TTC549 (cell line): Measurements from ENCODE around the gene BCO1.

Experiments used
- FAIRE-seq: peaks from 2 replicates; lab custom pipeline; 2012; peaks lifted over from hg19 to GRCh38; lab: Jason Lieb, UNC

The BCO1 gene

GRCh38 chr16:81237282-81237681 is 1.2 kb upstream of the BCO1 start:
- FAIRE-seq = no peak

- no peak for FAIRE-seq
Observed at GRCh38 chr16:81237942-81238295, 570 bp upstream of the BCO1 start.

GRCh38 chr16:81239367-81240121 is 1.1 kb downstream of the BCO1 start:
- no peak for FAIRE-seq

DNA sequence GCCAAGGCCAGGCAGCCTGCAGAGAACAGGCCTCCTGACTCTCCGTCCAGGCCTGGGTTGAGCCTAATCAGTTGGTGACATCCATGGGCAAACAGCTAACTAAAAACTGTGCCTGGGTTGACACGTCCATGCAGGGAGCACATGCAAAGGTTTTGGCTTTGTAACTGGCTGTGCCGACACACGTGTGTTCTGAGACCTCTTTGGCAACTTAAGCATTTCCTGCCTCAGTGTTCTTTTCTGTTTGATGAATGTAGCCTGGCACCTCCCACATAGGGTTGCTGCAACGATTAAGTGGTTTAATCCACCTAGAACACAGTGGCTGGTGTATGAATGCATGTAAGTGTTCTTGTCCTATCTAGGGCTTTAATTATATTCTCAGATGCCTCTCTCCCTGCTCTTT is 3.2 kb downstream of the BCO1 start:
- no peak for FAIRE-seq

DNA sequence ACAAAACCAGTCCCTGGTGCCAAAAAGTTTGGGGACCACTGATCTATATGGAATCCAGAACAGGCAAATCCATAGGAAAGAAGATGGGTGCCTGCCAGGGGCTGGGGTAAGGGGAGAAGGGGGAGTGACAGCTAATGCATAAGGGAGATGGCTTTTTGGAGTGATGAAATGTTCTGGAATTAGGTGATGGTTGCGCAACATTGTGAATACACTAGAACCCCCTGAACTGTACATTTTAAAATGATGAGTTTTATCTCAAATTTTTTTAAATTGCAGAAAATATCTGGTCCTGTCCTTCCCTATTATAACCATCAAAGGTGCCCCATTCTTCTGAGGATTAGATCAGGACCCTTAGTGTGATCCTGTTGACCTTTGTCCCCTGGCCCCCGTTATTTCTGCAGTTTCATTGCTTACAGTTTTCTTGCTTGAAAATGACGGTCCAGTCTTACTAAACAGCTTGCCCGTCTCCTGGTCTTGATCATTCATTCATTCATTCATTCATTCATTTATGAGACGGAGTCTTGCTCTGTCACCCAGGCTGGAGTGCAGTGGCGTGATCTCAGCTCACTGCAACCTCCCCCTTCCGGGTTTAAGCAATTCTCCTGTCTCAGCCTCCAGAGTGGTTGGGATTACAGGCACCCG is 4.6 kb downstream of the BCO1 start:
- FAIRE-seq = no peak

- FAIRE-seq = no peak
Observed at GRCh38 chr16:81243942-81244341, 5.5 kb downstream of the BCO1 start.

- no peak for FAIRE-seq
Observed at GRCh38 chr16:81251871-81252270, 13.4 kb downstream of the BCO1 start.

GRCh38 chr16:81253141-81253540 is 14.7 kb downstream of the BCO1 start:
- no peak for FAIRE-seq

DNA sequence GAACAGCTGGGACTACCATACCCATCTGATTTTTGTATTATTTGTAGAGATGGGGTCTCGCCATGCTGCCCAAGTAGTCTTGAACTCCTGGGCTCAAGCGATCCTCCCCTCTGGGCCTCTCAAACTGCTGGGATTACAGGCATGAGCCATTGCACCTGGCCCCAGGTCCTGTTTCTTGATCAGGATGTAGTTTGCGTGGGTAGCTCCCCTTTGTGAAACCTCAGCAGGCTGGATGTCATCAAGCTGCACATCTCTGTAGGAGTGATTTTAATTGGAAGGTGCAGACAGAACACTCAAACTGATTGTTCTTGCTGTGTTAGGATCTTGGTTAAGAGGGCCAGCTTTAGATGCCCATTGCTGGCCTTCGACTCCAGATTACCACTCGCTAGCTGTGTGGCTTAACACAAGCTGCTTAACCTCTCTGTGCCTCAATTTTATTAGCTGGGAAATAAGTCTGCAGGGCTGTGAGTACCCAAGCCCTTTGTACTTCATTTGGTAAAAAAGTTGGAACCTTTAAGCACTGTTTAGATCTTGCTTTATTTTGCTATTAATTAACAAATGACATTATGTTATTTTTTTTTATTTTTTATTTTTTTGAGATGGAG is 16.5 kb downstream of the BCO1 start:
- FAIRE-seq = no peak

- no peak for FAIRE-seq
Observed at GRCh38 chr16:81259916-81260315, 21.4 kb downstream of the BCO1 start.

GRCh38 chr16:81261049-81261648 is 22.7 kb downstream of the BCO1 start:
- no peak for FAIRE-seq

DNA sequence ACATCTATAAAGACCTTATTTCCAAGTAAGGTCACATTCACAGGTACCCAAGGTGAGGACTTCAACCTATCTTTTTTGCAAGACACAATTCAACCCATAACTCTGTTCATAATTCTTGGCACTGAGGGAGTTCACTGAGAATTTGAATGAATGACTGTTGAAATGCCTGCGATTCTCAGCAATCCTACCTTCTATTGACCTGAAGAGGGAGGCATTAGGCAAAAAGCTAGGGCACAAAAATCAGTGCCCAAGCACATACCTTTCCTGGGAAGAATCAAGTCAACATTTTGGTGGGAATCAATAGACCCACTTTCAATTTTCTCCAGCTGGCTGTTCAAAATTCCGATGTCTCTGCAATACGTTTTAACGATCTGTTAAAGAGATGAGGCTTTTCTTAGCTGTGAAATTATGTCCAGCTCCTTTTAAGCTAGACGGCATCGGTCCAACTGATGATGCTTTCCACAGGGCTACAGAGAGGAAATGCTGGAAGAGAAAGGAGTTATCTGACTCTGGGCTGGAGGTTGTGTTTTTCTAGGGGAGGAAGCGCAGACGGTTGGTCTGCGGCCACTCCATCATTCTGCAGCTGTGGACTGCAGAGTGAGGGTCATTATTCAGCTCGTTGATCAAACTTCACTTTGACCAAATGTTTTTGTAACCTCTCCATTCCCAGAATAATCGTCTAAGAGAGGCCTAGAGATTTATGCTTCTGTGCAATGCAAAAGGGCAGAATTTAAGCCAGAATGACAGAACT is 25.2 kb downstream of the BCO1 start:
- no peak for FAIRE-seq

DNA sequence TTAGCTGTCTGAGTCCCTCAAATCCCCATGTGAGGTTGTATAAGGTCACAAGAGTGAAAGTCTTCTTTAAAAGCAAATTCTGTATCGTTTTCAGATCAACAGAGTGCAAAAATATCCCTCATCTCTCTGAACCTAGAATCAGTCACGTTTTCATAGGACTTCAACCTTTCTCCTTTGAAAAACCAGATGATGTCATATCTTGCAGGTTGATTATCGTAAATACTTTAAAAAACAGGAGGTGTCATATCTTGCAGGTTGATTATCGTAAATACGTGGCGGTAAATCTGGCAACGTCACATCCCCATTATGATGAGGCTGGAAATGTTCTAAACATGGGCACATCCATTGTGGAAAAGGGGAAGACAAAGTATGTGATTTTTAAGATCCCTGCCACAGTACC is 25.9 kb downstream of the BCO1 start:
- no peak for FAIRE-seq

- no peak for FAIRE-seq
Observed at GRCh38 chr16:81265052-81265451, 26.6 kb downstream of the BCO1 start.

- FAIRE-seq = no peak
Observed at GRCh38 chr16:81265658-81266451, 27.4 kb downstream of the BCO1 start.

GRCh38 chr16:81266680-81267095 is 28.2 kb downstream of the BCO1 start:
- no peak for FAIRE-seq

DNA sequence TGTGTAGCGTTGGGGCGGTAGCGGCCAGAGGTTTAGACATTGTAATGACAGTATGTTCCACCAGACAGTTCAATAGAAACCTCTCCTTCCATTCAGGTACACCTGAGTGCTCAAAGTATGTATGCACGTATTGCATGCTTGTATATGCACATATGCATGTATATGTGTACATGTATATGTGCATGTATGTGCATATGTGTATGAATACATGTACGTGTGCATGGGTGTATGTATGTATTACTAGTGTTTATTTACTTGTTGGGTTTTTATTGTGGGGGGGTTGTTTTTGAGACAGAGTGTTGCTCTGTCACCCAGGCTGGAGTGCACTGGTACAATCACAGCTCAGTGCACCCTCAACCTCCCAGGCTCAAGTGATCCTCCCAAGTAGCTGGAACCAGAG is 30.0 kb downstream of the BCO1 start:
- FAIRE-seq = no peak

DNA sequence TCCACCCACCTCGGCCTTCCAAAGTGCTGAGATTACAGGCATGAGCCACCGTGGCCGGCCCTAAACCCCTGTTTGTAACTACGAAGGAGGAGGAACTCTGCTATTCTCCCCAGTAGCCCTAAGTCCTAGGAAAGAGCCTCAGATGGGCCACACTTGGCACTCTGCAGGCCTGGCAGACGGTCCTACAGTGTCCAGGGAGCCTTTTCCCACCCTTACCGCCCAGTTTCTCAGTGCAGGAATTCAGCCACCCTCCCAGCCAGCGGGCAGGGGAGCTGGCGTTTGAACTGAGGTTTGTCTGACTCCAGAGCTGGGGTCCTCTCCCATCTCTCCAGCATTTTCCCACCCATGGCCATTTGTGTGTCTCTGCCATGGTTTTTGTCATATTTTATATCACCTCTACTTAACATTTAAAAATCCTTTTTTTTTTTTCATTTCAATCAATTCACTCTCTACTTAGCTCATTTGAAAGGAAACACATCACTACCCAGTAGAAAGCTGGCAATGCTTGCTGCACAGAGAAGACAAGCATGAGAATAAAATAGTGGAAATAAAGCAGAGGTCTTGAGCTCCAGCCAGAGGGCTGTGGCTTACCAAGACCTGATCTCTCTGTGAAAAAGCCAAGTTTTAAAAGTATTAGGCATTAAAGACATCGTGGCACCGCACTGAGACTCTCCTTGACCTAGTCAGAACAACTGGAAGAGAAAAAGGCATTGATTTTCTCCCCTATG is 34.9 kb downstream of the BCO1 start:
- no peak for FAIRE-seq

DNA sequence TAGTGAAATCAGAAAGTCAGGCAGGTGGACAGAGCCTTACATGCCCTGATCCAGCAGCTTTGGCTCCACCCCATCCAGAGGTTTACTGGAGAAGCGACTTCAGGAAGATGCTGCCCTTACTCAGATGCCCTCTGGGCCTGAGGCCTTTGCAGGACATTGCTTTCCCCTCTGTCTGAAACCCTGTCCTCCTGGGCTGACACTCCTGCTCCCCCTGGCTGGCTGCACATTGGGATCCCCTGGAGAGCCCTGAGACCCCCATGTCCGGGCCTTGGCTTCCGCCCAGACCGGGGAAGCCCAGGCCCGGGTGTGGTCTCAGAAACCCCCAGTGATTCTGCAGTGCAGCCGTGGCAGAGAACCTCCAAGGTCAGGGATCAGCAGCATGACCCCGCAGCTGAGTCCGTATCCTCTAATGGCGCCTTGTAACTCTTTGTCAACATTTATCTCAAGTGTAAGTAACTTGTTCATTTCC is 36.6 kb downstream of the BCO1 start:
- no peak for FAIRE-seq

- no peak for FAIRE-seq
Observed at GRCh38 chr16:81275795-81276194, 37.3 kb downstream of the BCO1 start.

- FAIRE-seq = no peak
Observed at GRCh38 chr16:81276323-81276722, 37.8 kb downstream of the BCO1 start.
